Activated B cell treated with CpG ODN at 0.5 μM for 24 hours (primary cell): Measurements from ENCODE around the gene AP1M1. TPM values are rescaled to one million over a fixed set of nuclear protein-coding genes. Genes with fewer than 3 reads are reported as not detected.

Source experiments
- ATAC-seq: fragments of 200-7000 bp; cut with Tn5 transposase; one replicate; pipeline ENCODE4 v1.10.0; 2021; ENCODE audit warnings: low read depth, mild to moderate bottlenecking, moderate library complexity
- CTCF ChIA-PET: fragments of 350-600 bp; sonication (Branson Sonifier 250); formaldehyde crosslinking; loops from one replicate; lab custom pipeline; 2021; ENCODE audit warnings: antibody characterized with exemption; lab: Charles Lee
- POLR2A ChIA-PET: fragments of 350-600 bp; sonication (Branson Sonifier 250); formaldehyde crosslinking; loops from one replicate; lab custom pipeline; 2021; ENCODE audit warnings: antibody characterized with exemption; lab: Charles Lee
- DNase-seq: peaks from one replicate; pipeline ENCODE4 v3.0.0; 2022
- H3K27ac Mint-ChIP-seq: one replicate; pipeline ENCODE4 v1.8.0; 2020; ENCODE audit warnings: mixed read lengths
- H3K27me3 Mint-ChIP-seq: one replicate; pipeline ENCODE4 v1.8.0; 2021; ENCODE audit warnings: mixed read lengths
- H3K36me3 Mint-ChIP-seq: one replicate; pipeline ENCODE4 v1.8.0; 2021; ENCODE audit warnings: low read depth, mixed read lengths
- H3K4me1 Mint-ChIP-seq: one replicate; pipeline ENCODE4 v1.8.0; 2021; ENCODE audit warnings: mixed read lengths
- H3K4me3 Mint-ChIP-seq: one replicate; pipeline ENCODE4 v1.8.0; 2020; ENCODE audit warnings: mild to moderate bottlenecking, mixed read lengths
- H3K9me3 Mint-ChIP-seq: one replicate; pipeline ENCODE4 v1.8.0; 2020; ENCODE audit warnings: mixed read lengths
- intact Hi-C: fragments of 100-400 bp; cut with micrococcal nuclease; formaldehyde crosslinking; loops from one replicate; pipeline ENCODE4 v1.15.1; 2024
- total RNA-seq: library from RNA; stranded (reverse); gene quantifications from 2 replicates; pipeline ENCODE4 v1.2.3, GENCODE V29; 2022
- TF ChIP-seq, protein P1 (sequence below): fragments of 200-600 bp; IDR thresholded peaks from one replicate; pipeline ENCODE4 v1.8.0; 2022; ENCODE audit warnings: antibody characterized with exemption, mild to moderate bottlenecking

AP1M1 gene
- total RNA-seq, 1 donor from 2014 or later, result 87.5 TPM

DNA sequence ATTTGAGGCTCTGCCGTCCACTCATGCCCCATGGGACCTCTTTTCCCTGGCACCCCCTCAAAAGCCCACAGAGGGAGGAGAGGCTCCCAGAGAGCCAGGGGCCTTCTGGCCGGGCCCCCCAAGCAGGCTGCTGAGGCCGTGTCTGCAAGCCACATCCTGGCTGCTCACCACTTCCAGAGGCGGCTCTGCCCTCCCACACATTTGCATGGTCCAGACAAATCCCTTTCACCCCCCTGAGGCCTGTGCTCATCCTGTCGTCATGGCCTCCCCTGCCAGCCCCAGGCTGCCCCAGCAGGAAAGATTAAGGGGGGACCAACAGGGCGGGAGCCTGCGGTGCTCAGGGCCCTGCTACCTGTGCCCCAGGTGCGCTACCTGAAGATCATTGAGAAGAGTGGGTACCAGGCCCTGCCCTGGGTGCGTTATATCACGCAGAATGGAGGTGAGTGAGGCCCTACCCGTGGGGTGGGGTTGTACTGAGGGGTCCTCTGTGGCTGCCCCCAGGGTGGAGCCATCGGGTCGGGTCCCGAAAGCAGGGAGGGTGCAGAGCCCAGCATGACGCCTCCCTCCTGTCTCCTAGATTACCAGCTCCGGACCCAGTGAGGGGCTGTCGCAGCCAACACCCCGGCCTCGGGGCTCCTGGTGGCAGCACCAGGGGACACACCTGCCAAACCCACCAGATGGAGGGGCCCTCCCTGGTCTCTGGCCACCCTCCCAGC is 36.3 kb downstream of the AP1M1 start:
- intact Hi-C loops, result no loop called here
- Mint-ChIP-seq H3K4me3 (no peak overlapping the region), H3K36me3 (peaks cover 66% of the 10 kb centered on the region), H3K27ac (no peak overlapping the region), H3K27me3 (no peaks in the 10 kb centered on the region), H3K9me3 (no peaks in the 10 kb centered on the region), H3K4me1 (peaks cover 18% of the 10 kb centered on the region)
- ChIA-PET POLR2A (interaction anchor here (0.5 kb wide), 1 partner anchor 646 kb away, joined by 3 read pairs; no protein-coding TSS in a partner anchor), CTCF (no interaction called here)
- TF ChIP-seq, protein P1, sequence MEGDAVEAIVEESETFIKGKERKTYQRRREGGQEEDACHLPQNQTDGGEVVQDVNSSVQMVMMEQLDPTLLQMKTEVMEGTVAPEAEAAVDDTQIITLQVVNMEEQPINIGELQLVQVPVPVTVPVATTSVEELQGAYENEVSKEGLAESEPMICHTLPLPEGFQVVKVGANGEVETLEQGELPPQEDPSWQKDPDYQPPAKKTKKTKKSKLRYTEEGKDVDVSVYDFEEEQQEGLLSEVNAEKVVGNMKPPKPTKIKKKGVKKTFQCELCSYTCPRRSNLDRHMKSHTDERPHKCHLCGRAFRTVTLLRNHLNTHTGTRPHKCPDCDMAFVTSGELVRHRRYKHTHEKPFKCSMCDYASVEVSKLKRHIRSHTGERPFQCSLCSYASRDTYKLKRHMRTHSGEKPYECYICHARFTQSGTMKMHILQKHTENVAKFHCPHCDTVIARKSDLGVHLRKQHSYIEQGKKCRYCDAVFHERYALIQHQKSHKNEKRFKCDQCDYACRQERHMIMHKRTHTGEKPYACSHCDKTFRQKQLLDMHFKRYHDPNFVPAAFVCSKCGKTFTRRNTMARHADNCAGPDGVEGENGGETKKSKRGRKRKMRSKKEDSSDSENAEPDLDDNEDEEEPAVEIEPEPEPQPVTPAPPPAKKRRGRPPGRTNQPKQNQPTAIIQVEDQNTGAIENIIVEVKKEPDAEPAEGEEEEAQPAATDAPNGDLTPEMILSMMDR, result no peak
- DNase-seq (no peak), ATAC-seq (no peak)

GRCh38 chr19:16234552-16235445 is 37.1 kb downstream of the AP1M1 start:
- Mint-ChIP-seq H3K27ac (no peak overlapping the region), H3K4me1 (peaks cover 23% of the 10 kb centered on the region), H3K9me3 (no peaks in the 10 kb centered on the region), H3K4me3 (no peak overlapping the region), H3K36me3 (peaks cover 58% of the 10 kb centered on the region), H3K27me3 (no peaks in the 10 kb centered on the region)
- CTCF ChIA-PET, result no interaction called here
- TF ChIP-seq, protein P1, result no peak
- POLR2A ChIA-PET, result no interaction called here
- intact Hi-C loops, result no loop called here
- DNase-seq, result no peak
- no peak for ATAC-seq

DNA sequence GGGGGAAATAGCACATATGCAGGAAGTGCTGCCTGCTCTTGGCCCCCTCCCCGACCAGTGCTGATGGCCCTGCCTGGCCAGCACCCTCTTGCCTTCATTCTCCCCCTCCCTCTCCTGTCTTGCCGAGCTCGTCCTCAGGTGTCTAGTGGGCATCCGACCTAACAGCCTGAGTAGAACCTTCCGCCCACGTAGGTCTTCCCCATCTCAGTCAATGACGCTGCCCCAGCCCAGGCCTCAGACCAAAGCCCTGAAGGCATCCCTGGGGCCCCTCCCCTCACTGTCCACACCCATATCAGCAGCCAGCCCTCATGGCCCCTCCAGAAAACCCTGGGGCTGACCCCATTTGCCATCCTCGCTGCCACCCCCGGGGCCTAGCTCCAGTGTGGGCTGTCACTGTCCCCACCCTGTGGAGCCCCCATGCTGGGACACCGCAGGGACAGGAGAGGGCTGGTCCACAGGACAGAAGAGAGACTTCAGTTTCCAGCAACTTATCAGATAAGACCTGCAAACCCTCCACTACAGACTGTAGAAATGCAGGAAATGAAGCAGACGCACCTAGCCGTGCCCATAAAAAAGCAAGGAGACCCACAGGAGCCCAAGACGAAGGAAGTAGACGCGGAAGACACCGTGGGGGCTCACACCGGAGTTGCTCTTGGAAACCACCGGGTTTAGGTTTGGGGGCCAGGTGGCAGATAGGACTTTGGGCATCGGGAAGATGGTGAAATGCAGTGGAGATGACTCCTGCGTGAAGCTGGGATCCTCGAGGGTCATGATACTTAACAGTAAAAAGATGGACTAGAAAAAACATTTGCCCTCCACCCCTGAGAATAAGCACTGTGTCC is 38.3 kb downstream of the AP1M1 start:
- POLR2A ChIA-PET, result no interaction called here
- DNase-seq (no peak), ATAC-seq (no peak)
- CTCF ChIA-PET, result no interaction called here
- intact Hi-C loops, result no loop called here
- H3K36me3 Mint-ChIP-seq, result peaks cover 49% of the 10 kb centered on the region
- no peaks in the 10 kb centered on the region for H3K9me3 Mint-ChIP-seq
- no peak overlapping the region for H3K4me3 Mint-ChIP-seq
- TF ChIP-seq, protein P1, result no peak
- H3K27me3 Mint-ChIP-seq, result no peaks in the 10 kb centered on the region
- H3K4me1 Mint-ChIP-seq, result peaks cover 23% of the 10 kb centered on the region
- H3K27ac Mint-ChIP-seq, result peak overlapping the region; percentile 3

DNA sequence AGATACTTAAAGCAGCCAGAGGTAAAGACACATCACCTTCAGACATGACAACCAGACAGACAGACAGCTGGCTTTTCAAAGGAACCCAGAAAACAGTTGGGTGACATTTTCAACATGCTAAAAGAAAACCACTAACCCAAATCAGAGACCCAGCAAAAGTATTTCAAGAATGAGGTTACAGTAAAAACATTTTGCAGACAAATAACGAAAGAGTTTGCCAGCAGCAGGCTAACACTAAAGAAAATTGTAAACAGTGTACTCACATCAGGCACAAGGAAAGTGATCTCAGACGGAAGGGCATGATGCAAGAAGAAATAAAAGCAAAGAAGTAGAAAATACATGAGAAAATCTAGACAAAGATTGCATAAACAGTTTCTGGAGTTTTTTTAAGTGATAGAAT is 46.4 kb downstream of the AP1M1 start:
- Mint-ChIP-seq H3K36me3 (no peaks in the 10 kb centered on the region), H3K4me3 (no peak overlapping the region), H3K4me1 (peaks cover 28% of the 10 kb centered on the region), H3K9me3 (no peaks in the 10 kb centered on the region), H3K27ac (no peak overlapping the region), H3K27me3 (no peaks in the 10 kb centered on the region)
- intact Hi-C loops, result no loop called here
- DNase-seq (no peak), ATAC-seq (no peak)
- POLR2A ChIA-PET, result interaction anchor here (1.1 kb wide), 1 partner anchor 143 kb away, joined by 3 read pairs; no protein-coding TSS in a partner anchor
- TF ChIP-seq, protein P1, result no peak
- CTCF ChIA-PET, result interaction anchor here (5.6 kb wide), 1 partner anchor 174 kb away, joined by 83 read pairs; no protein-coding TSS in a partner anchor
